IMR-90 (cell line): ENCODE results near the gene SELENBP1. TPM values are rescaled to one million over a fixed set of nuclear protein-coding genes. Genes with fewer than 3 reads are reported as not detected.

Source experiments
- ATAC-seq: fragments of 200-7000 bp; cut with Tn5 transposase; 2 replicates; pipeline ENCODE4 v1.9.1; 2020; ENCODE audit warnings: low read depth, mild to moderate bottlenecking, moderate library complexity
- BruUV-seq: library from RNA; stranded (reverse); fragments of 400-500 nt; replicated peaks from 2 replicates; lab custom pipeline; 2021; lab: Mats Ljungman, UMichigan
- CTCF ChIA-PET: fragments of 300-600 bp; formaldehyde crosslinking; extraction: SDS; loops from one replicate; lab custom pipeline; 2021; ENCODE audit warnings: antibody characterized with exemption; lab: Yijun Ruan, JAX
- POLR2A ChIA-PET: fragments of 300-600 bp; sonication (Branson Sonifier 250); formaldehyde crosslinking; loops from one replicate; lab custom pipeline; 2022; ENCODE audit warnings: antibody characterized with exemption; ENCODE audit not compliant: unreplicated experiment; lab: Charles Lee
- DNase-seq: peaks from one replicate; pipeline ENCODE4 v3.0.0; 2013
- H2AFZ ChIP-seq: replicated peaks from 2 replicates; pipeline ENCODE3; 2013; ENCODE audit warnings: low read length, mild to moderate bottlenecking; ENCODE audit not compliant: poor library complexity
- H2AK5ac ChIP-seq: 2 replicates; pipeline ENCODE4 v1.6.1; 2013; ENCODE audit warnings: low read depth, low read length, inconsistent platforms
- H2AK9ac ChIP-seq: replicated peaks from 2 replicates; pipeline ENCODE3; 2013; ENCODE audit warnings: mild to moderate bottlenecking, low read depth, low read length, moderate library complexity; ENCODE audit not compliant: poor library complexity
- H2BK120ac ChIP-seq: 2 replicates; pipeline ENCODE4 v1.6.1; 2013; ENCODE audit warnings: low read depth, low read length, inconsistent platforms
- H2BK15ac ChIP-seq: 3 replicates; pipeline ENCODE4 v1.6.1; 2013; ENCODE audit warnings: low read depth, low read length, inconsistent platforms
- H2BK20ac ChIP-seq: 2 replicates; pipeline ENCODE4 v1.6.1; 2013; ENCODE audit warnings: low read depth, mild to moderate bottlenecking, inconsistent platforms, low read length, moderate library complexity
- H2BK5ac ChIP-seq: 2 replicates; pipeline ENCODE4 v1.6.1; 2013; ENCODE audit warnings: mild to moderate bottlenecking, low read depth, low read length, inconsistent platforms; ENCODE audit not compliant: poor library complexity, severe bottlenecking
- H3K14ac ChIP-seq: replicated peaks from 2 replicates; pipeline ENCODE4 v1.6.1; 2013; ENCODE audit warnings: low read depth, low read length, inconsistent platforms
- H3K18ac ChIP-seq: 2 replicates; pipeline ENCODE4 v1.6.1; 2013; ENCODE audit warnings: low read depth, low read length, control low read depth
- H3K23ac ChIP-seq: 2 replicates; pipeline ENCODE4 v1.6.1; 2013; ENCODE audit warnings: low read depth, low read length, inconsistent platforms
- H3K27ac ChIP-seq: 2 replicates; pipeline ENCODE4 v1.5.1; 2013; ENCODE audit warnings: mild to moderate bottlenecking, control low read depth, low read length; ENCODE audit not compliant: insufficient read depth
- H3K27me3 ChIP-seq: 2 replicates; pipeline ENCODE4 v1.6.1; 2013; ENCODE audit warnings: low read length; ENCODE audit not compliant: control insufficient read depth, insufficient read depth
- H3K36me3 ChIP-seq: 2 replicates; pipeline ENCODE4 v1.6.1; 2013; ENCODE audit warnings: low read length, mixed read lengths; ENCODE audit not compliant: control insufficient read depth, insufficient read depth
- H3K4ac ChIP-seq: 2 replicates; pipeline ENCODE4 v1.6.1; 2013; ENCODE audit warnings: low read depth, low read length, inconsistent platforms
- H3K4me1 ChIP-seq: 2 replicates; pipeline ENCODE4 v1.6.1; 2013; ENCODE audit warnings: low read length, mixed read lengths; ENCODE audit not compliant: control insufficient read depth, insufficient read depth
- H3K4me2 ChIP-seq: 2 replicates; pipeline ENCODE4 v1.6.1; 2013; ENCODE audit warnings: low read depth, mild to moderate bottlenecking, control low read depth, low read length, moderate library complexity
- H3K4me3 ChIP-seq: 2 replicates; pipeline ENCODE4 v1.5.1; 2013; ENCODE audit warnings: low read depth, mild to moderate bottlenecking, control low read depth, low read length, moderate library complexity; ENCODE audit not compliant: insufficient read depth
- H3K56ac ChIP-seq: 2 replicates; pipeline ENCODE4 v1.6.1; 2013; ENCODE audit warnings: low read length, inconsistent platforms; ENCODE audit not compliant: insufficient read depth; ENCODE audit errors: extremely low read depth
- H3K79me1 ChIP-seq, 2 experiments: 2 replicates each; pipeline ENCODE4 v1.6.1; 2013; ENCODE audit warnings: low read length in 2 of 2, inconsistent platforms in 1 of 2, low read depth in 1 of 2
- H3K9ac ChIP-seq: 2 replicates; pipeline ENCODE4 v1.6.1; 2013; ENCODE audit warnings: low read depth, low read length, control low read depth
- H3K9me1 ChIP-seq: 2 replicates; pipeline ENCODE4 v1.6.1; 2013; ENCODE audit warnings: low read length, inconsistent platforms; ENCODE audit not compliant: insufficient read depth
- H3K9me3 ChIP-seq: 2 replicates; pipeline ENCODE4 v1.6.1; 2013; ENCODE audit warnings: low read length; ENCODE audit not compliant: control insufficient read depth, insufficient read depth
- H4K20me1 ChIP-seq: 2 replicates; pipeline ENCODE4 v1.6.1; 2013; ENCODE audit warnings: low read length, inconsistent platforms; ENCODE audit not compliant: insufficient read depth
- H4K5ac ChIP-seq: 2 replicates; pipeline ENCODE4 v1.6.1; 2013; ENCODE audit warnings: mild to moderate bottlenecking, low read depth, low read length, control low read depth
- H4K8ac ChIP-seq, 2 experiments: 2 replicates each; pipeline ENCODE4 v1.6.1; 2013; ENCODE audit warnings: low read depth in 2 of 2, low read length in 2 of 2, control low read depth in 1 of 2, inconsistent platforms in 1 of 2
- H4K91ac ChIP-seq: 2 replicates; pipeline ENCODE4 v1.6.1; 2013; ENCODE audit warnings: low read depth, low read length, inconsistent platforms; ENCODE audit not compliant: insufficient read depth
- BHLHE40 ChIP-seq: fragments of 150-350 bp; IDR thresholded peaks from 2 replicates; pipeline ENCODE4 v1.6.1; 2016; ENCODE audit warnings: mild to moderate bottlenecking, low read depth, low read length
- ELK1 ChIP-seq: fragments of 150-350 bp; IDR thresholded peaks from 2 replicates; pipeline ENCODE4 v1.6.1; 2016; ENCODE audit warnings: low read depth, mild to moderate bottlenecking, low read length, moderate library complexity, borderline replicate concordance
- FOS ChIP-seq: fragments of 150-350 bp; IDR thresholded peaks from 2 replicates; pipeline ENCODE4 v1.6.1; 2016; ENCODE audit warnings: low read depth, low read length
- MAFK ChIP-seq: IDR thresholded peaks from 2 replicates; pipeline ENCODE4 v1.6.1; 2012; ENCODE audit warnings: low read depth, low read length, improper control_type of control experiment
- MXI1 ChIP-seq: IDR thresholded peaks from 2 replicates; pipeline ENCODE4 v1.6.1; 2012; ENCODE audit warnings: low read depth, mild to moderate bottlenecking, low read length, moderate library complexity, borderline replicate concordance
- RAD21 ChIP-seq: IDR thresholded peaks from 2 replicates; pipeline ENCODE4 v1.6.1; 2012; ENCODE audit warnings: low read length, improper control_type of control experiment
- SMC3 ChIP-seq: fragments of 150-350 bp; IDR thresholded peaks from 2 replicates; pipeline ENCODE4 v1.6.1; 2016; ENCODE audit warnings: low read depth, mild to moderate bottlenecking, antibody characterized with exemption, low read length, moderate library complexity
- USF2 ChIP-seq: fragments of 150-350 bp; IDR thresholded peaks from 2 replicates; pipeline ENCODE4 v1.6.1; 2017; ENCODE audit warnings: mild to moderate bottlenecking, antibody characterized with exemption, low read length, low read depth
- WGBS, 2 experiments: methylation state at CpG; one replicate each; pipeline versions ENCODE4 v1.1.5 to v1.1.7; 2013; ENCODE audit warnings: missing lambda C conversion rate in 2 of 2; ENCODE audit not compliant: insufficient read length in 1 of 2; ENCODE audit errors: extremely low coverage in 2 of 2; 5-methylcytosine and 5-hydroxymethylcytosine counted together
- dilution Hi-C: fragments of 300-500 bp; cut with HindIII; formaldehyde crosslinking; loops from one replicate; pipeline ENCODE4 v1.14.3; 2018; ENCODE audit warnings: low sequenced_read_pairs; ENCODE audit not compliant: unreplicated experiment
- in situ Hi-C: fragments of 300-500 bp; cut with MboI; formaldehyde crosslinking; loops from 3 replicates; pipeline ENCODE4 v1.14.3; 2019; ENCODE audit warnings: low sequenced_read_pairs, inconsistent platforms, mixed read lengths
- intact Hi-C: fragments of 100-400 bp; cut with micrococcal nuclease; formaldehyde crosslinking; loops from 2 replicates; pipeline ENCODE4 v1.10.0; 2022
- polyA plus RNA-seq, 3 experiments: library from polyadenylated mRNA; depleted of rRNA; stranded (reverse); fragments of >200 nt; gene quantifications; 2 replicates each; pipeline ENCODE4 v1.2.3, GENCODE V29; 2012; ENCODE audit warnings: low replicate concordance in 1 of 3
- total RNA-seq: library from RNA; depleted of rRNA; stranded (reverse); fragments of >200 nt; gene quantifications from 2 replicates; pipeline ENCODE4 v1.2.3, GENCODE V29; 2012

The SELENBP1 gene
- total and polyA plus RNA-seq, 2 of the 4 experiments (the other 2 are of a cell fraction) = 21.3 to 56.9 TPM

- DNase-seq = no peak
- H3K4me1 ChIP-seq = peaks cover 1% of the 10 kb centered on the region
- H2AFZ ChIP-seq = no peak overlapping the region
- no peak overlapping the region for H3K4ac ChIP-seq
- H2BK5ac ChIP-seq = no peak overlapping the region
- H2BK15ac ChIP-seq = no peak overlapping the region
- peaks cover 4% of the 10 kb centered on the region for H3K9me1 ChIP-seq
- no peak overlapping the region for H3K14ac ChIP-seq
- in situ Hi-C loops (no loop called here), dilution Hi-C loops (no loop called here), intact Hi-C loops (no loop called here)
- no peak overlapping the region for H4K91ac ChIP-seq
- no peak overlapping the region for H3K27ac ChIP-seq
- H4K20me1 ChIP-seq = no peaks in the 10 kb centered on the region
- no peak overlapping the region for H2AK9ac ChIP-seq
- ChIA-PET POLR2A (no interaction called here), CTCF (no interaction called here)
- no peak overlapping the region for H4K8ac ChIP-seq
- H4K5ac ChIP-seq = no peak overlapping the region
- H3K9ac ChIP-seq = no peak overlapping the region
- no peaks in the 10 kb centered on the region for H3K36me3 ChIP-seq
- H3K4me2 ChIP-seq = no peak overlapping the region
- TF ChIP-seq ELK1 (no peak), RAD21 (no peak), SMC3 (no peak), MAFK (no peak), FOS (no peak), MXI1 (no peak), BHLHE40 (no peak), USF2 (no peak)
- no peak overlapping the region for H3K18ac ChIP-seq
- ATAC-seq = no peak
- no TSS peak for BruUV-seq
- H3K23ac ChIP-seq = no peak overlapping the region
- no peak overlapping the region for H2BK120ac ChIP-seq
- no peak overlapping the region for H3K4me3 ChIP-seq
- no CpG with 5 or more reads among the region's 3 CpGs for WGBS, 2 experiments
- H3K56ac ChIP-seq = no peak overlapping the region
- no peaks in the 10 kb centered on the region for H3K9me3 ChIP-seq
- no peak overlapping the region for H2BK20ac ChIP-seq
- no peak overlapping the region for H2AK5ac ChIP-seq
- H3K27me3 ChIP-seq = peaks cover 6% of the 10 kb centered on the region
- H3K79me1 ChIP-seq = no peaks in the 10 kb centered on the region
Observed at GRCh38 chr1:151377150-151377884, 4.8 kb upstream of the SELENBP1 start.
